AG10803 (cell line): ENCODE measurements around the gene TP63.
A peak's percentile ranks its signal among the peaks of the same experiment; 100 is the strongest.
"Not testable (repeated sequence)": the region's sequence is repeated elsewhere in the genome, so short reads cannot be mapped to it uniquely, and the experiment has no call there.

Experiments used
- DNase-seq: peaks from one replicate; pipeline ENCODE4 v3.0.0; 2010; ENCODE audit warnings: low read depth
- H3K4me3 ChIP-seq: 2 replicates; pipeline ENCODE4 v1.5.1; 2011; ENCODE audit warnings: mild to moderate bottlenecking, low read length, control low read depth
- TF ChIP-seq, protein P1 (sequence below): conservative IDR thresholded peaks from 2 replicates; pipeline ENCODE4 v1.5.1; 2011; ENCODE audit warnings: mild to moderate bottlenecking, low read length, control low read depth, inconsistent platforms

The TP63 gene

DNA sequence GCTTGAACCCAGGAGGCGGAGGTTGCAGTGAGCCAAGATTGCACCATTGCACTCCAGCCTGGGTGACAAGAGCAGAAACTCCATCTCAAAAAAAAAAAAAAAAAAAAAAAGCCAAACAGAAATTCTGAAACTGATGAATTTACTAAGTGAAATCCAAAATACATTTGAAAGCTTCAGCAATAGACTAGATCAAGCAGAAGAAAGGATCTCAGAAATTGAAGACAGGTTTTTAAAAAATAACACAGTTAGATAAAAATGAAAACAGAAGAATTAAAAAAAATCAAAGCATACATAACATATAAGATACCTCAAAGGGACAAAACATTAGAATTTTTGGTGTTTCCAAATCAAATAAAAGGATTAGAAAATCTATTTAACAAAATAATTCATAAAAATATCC, 114.4 kb downstream of the TP63 start:
- TF ChIP-seq, protein P1, sequence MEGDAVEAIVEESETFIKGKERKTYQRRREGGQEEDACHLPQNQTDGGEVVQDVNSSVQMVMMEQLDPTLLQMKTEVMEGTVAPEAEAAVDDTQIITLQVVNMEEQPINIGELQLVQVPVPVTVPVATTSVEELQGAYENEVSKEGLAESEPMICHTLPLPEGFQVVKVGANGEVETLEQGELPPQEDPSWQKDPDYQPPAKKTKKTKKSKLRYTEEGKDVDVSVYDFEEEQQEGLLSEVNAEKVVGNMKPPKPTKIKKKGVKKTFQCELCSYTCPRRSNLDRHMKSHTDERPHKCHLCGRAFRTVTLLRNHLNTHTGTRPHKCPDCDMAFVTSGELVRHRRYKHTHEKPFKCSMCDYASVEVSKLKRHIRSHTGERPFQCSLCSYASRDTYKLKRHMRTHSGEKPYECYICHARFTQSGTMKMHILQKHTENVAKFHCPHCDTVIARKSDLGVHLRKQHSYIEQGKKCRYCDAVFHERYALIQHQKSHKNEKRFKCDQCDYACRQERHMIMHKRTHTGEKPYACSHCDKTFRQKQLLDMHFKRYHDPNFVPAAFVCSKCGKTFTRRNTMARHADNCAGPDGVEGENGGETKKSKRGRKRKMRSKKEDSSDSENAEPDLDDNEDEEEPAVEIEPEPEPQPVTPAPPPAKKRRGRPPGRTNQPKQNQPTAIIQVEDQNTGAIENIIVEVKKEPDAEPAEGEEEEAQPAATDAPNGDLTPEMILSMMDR: no peak
- no peak overlapping the region for H3K4me3 ChIP-seq
- no peak for DNase-seq

DNA sequence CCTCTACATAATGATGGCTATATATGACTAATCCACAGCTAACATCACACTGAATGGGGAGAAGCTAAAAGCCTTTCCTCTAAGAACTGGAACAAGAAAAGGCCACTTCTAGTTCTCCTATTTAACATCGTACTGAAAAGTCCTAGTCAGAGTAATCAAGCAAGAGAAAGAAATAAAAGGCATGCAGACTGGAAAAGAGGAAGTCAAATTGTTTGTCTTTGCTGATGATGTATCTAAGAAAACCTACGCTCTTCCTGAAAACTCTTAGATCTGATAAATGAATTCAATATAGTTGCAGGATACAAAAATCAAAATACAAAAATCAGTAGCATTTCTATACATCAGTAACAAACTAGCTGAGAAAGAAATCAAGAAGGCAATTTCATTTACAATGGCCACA, 116.9 kb downstream of the TP63 start:
- TF ChIP-seq, protein P1: no peak
- H3K4me3 ChIP-seq: no peak overlapping the region
- DNase-seq: no peak

DNA sequence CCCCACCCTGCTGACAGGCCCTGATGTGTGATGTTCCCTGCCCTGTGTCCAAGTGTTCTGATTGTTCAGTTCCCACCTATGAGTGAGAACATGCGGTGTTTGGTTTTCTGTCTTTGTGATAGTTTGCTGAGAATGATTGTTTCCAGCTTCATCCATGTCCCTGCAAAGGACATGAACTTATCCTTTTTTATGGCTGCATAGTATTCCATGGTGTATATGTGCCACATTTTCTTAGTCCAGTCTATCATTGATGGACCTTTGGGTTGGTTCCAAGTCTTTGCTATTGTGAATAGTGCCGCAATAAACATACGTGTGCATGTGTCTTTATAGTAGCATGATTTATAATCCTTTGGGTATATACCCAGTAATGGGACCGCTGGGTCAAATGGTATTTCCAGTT, 119.8 kb downstream of the TP63 start:
- DNase-seq, H3K4me3 ChIP-seq: not testable (repeated sequence)

DNA sequence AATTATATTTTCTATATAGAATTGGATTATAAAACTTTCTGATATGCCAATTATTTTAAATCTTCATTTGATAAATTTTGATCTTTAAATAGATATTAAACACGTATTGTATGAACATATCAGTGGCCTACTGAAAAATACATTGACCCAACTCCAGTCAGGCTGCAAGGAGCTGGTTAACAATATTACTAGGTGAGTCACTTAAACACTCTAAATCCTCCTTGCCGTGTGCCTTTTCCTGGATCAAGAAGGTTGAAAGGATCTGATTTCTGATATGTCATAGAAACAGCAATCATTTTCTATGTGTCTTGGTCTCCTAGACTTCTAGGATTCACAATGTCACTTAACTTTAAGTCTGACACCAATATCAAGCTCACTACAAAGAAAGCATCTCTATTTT, 123.2 kb downstream of the TP63 start:
- TF ChIP-seq, protein P1: no peak
- no peak overlapping the region for H3K4me3 ChIP-seq
- no peak for DNase-seq

DNA sequence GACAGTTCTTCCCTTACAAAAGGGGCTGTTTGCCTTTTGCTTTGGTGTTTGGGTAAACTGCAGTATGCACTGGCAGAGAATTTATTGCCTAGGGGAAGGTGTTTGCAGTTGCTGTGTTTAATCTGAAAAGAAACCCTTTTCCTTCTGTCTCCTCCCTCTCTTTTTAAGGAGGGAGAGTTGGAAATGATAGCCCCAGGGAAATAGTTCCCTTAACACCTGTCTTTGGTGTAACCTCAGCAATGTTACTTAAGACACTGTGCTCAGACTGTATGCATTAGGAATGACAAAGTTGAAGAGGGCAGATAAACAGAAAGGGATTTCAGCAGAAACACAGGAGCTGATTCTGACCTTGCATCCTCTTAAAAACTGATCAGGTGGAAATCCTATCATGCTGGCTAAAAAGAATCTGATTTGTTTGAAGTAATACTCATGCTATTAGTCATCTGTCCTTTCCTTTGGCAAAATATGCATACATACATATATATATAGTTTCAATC, 125.4 kb downstream of the TP63 start:
- no peak overlapping the region for H3K4me3 ChIP-seq
- TF ChIP-seq, protein P1: no peak
- DNase-seq: no peak

DNA sequence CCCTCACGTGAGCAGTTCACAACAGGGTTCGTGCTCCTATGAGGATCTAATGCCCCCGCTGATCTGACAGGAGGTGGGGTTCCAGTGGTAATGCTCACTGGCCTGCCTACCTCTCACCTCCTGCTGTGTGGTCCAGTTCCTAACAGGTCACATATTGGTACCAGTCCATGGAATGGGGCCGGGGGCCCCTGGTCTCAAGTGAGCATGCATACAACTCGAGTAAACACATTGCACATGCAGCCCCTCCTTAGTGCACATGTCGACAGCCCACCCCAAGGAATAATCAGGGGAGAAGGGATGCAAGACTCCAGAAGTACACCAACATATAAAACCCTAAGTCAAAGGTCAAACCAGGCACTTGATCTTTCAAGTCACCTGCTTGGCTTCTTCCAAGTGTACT, 127.0 kb downstream of the TP63 start:
- no peak overlapping the region for H3K4me3 ChIP-seq
- TF ChIP-seq, protein P1: no peak
- DNase-seq: no peak

DNA sequence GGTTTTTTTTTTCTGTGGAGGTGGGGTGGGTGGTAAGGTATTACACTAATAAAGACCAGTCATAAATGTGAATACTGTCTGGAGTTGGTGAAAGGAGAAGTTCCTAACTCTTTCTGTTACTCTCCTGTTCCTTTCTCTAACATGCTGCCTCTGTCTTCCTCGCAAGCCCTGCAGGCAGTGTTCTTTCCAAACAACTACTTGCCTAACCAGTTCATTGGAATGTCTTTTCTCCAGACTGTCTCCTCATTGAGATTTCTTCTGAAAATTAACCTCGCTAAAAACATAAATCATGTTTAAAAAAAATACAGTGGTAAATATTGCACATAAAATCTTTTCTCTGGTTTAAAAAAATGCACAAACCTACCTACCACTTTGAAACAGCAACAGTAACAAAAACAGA, 135.2 kb downstream of the TP63 start:
- TF ChIP-seq, protein P1: no peak
- no peak overlapping the region for H3K4me3 ChIP-seq
- peak; percentile 33 for DNase-seq
